ENCODE measurements around the gene HAAO. TPM values are rescaled to one million over a fixed set of nuclear protein-coding genes. Genes with fewer than 3 reads are reported as not detected.
A peak's percentile ranks its signal among the peaks of the same experiment; 100 is the strongest.

The HAAO gene
- total and polyA plus RNA-seq, 2 donors (not counting 1 experiment from before 2014, with no cell fraction given): 6.4 to 17.6 TPM

DNA sequence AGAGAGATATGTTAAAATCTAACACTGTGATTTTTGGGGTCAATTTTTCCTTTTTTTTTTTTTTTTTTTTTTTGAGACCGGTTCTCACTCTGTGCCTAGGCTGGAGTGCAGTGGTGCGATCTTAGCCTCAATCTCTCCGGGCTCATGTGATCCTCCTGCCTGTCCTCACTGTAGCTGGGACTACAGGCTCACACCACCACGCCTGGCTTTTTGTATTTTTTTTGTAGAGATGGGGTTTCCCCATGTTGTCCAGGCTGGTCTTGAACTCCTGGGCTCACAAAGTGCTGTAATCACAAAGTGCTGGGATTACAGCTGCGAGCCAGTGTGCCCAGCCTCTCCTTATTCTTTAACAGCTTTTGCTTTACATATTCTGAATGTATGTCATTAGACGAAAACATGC lies 2.9 kb upstream of the HAAO start:
- H3K9me3 ChIP-seq (ENCODE audit: control extremely low read depth in 1 of 3, control insufficient read depth in 2 of 3, insufficient read depth in 1 of 3, low read length in 2 of 3): no peaks in the 10 kb centered on the region
- intact Hi-C loops (cut with micrococcal nuclease): no loop called here
- H3K27me3 Mint-ChIP-seq: no peaks in the 10 kb centered on the region
- CTCF ChIA-PET: interaction anchor here (2.9 to 4.3 kb wide), 2 partner anchors 16 to 33 kb away, joined by 9 to 64 read pairs; no protein-coding TSS in a partner anchor
- H3K4me1 Mint-ChIP-seq: peaks cover 46% of the 10 kb centered on the region
- no peaks in the 10 kb centered on the region for H3K36me3 ChIP-seq (replicated peaks in 1 of 2; ENCODE audit: control extremely low read depth in 1 of 2, control insufficient read depth in 1 of 2, extremely low read depth in 1 of 2, insufficient read depth in 2 of 2, low read length in 1 of 2)
- H2AFZ ChIP-seq (ENCODE audit: insufficient read depth, low read depth, low read length, poor library complexity, severe bottlenecking): no peak overlapping the region
- peaks cover 22% of the 10 kb centered on the region for H3K79me2 ChIP-seq (ENCODE audit: control insufficient read depth, insufficient read depth, low read length)
- peak overlapping the region in 1 of 2 donors; percentile 69 for H3K27ac ChIP-seq (ENCODE audit: low read length in 2 of 2)
- TF ChIP-seq EZH2 (IDR thresholded peaks at IDR 0.05; ENCODE audit: borderline replicate concordance, insufficient read depth, low read depth, low read length, poor library complexity, severe bottlenecking): no peak
- TF ChIP-seq, protein P1, sequence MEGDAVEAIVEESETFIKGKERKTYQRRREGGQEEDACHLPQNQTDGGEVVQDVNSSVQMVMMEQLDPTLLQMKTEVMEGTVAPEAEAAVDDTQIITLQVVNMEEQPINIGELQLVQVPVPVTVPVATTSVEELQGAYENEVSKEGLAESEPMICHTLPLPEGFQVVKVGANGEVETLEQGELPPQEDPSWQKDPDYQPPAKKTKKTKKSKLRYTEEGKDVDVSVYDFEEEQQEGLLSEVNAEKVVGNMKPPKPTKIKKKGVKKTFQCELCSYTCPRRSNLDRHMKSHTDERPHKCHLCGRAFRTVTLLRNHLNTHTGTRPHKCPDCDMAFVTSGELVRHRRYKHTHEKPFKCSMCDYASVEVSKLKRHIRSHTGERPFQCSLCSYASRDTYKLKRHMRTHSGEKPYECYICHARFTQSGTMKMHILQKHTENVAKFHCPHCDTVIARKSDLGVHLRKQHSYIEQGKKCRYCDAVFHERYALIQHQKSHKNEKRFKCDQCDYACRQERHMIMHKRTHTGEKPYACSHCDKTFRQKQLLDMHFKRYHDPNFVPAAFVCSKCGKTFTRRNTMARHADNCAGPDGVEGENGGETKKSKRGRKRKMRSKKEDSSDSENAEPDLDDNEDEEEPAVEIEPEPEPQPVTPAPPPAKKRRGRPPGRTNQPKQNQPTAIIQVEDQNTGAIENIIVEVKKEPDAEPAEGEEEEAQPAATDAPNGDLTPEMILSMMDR (IDR thresholded peaks at IDR 0.05): no peak
- no peak for DNase-seq
- H4K20me1 ChIP-seq (ENCODE audit: control insufficient read depth, insufficient read depth, low read length, poor library complexity, severe bottlenecking): no peaks in the 10 kb centered on the region
- ATAC-seq (ENCODE audit: low read depth): no peak
- H3K9me3 Mint-ChIP-seq (ENCODE audit: insufficient read depth): no peaks in the 10 kb centered on the region
- no peak overlapping the region for H3K4me3 ChIP-seq (ENCODE audit: control extremely low read depth in 1 of 5, extremely low read depth in 1 of 5, insufficient read depth in 1 of 5, low read depth in 2 of 5, low read length in 4 of 5)
- peak overlapping the region; percentile 15 for H3K27ac Mint-ChIP-seq
- POLR2A ChIA-PET: interaction anchor here (6.5 kb wide), 1 partner anchor 15 kb away, joined by 82 read pairs; no protein-coding TSS in a partner anchor
- H3K9ac ChIP-seq (ENCODE audit: low read length): no peak overlapping the region
- peak overlapping the region; percentile 24 for H3K4me3 Mint-ChIP-seq
- H3K27me3 ChIP-seq (replicated peaks in 1 of 4; ENCODE audit: control extremely low read depth in 1 of 4, control insufficient read depth in 3 of 4, insufficient read depth in 4 of 4, low read length in 3 of 4): no peaks in the 10 kb centered on the region
- WGBS (ENCODE audit: insufficient coverage): 100% methylated on average over 2 of the region's 6 CpGs
- H3K4me2 ChIP-seq (replicated peaks; ENCODE audit: low read depth, low read length, poor library complexity, severe bottlenecking): no peak overlapping the region
- H3K4me1 ChIP-seq (ENCODE audit: control insufficient read depth in 2 of 2, insufficient read depth in 2 of 2, low read length in 2 of 2): peaks cover 18 to 37% of the 10 kb centered on the region in 2 donors

DNA sequence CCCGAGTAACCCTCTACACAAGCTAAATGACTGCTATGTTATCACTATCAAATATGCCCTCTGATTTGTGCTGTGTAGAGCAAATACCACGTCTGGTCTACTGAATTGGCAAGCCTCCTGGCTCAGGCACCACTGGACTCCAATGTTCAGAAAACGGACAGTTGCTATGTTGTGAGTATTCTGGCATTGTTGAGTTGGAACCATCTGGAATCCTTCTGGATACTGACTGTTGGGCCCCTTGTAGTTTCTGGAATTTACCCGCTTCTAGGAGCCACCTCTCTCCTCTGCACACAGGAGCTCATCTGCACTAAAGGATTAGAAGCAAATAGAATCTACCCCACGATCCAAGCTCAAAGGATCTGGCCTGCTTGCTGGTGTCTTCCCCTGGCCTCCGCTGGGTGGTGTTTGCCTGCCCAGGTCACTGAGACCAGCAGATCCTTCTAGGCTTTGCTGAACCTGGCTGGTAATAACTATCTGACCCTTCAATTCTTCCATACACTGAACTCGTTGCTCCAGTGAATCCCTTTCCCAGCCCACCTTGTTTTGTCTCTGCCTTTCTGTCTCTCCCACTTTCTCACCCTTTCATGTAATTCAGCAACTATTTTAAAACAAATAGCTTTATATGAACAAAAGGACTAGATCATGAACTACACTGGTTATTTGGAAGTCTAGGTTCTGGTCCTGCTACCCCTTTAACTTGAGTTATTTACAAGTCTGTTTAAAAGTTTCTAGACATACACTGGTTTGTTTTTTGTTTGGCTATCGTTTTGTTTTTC lies 2.1 kb upstream of the HAAO start:
- Histone ChIP-seq H3K79me2 (ENCODE audit: control insufficient read depth, insufficient read depth, low read length) (peaks cover 27% of the 10 kb centered on the region), H3K4me1 (ENCODE audit: control insufficient read depth in 2 of 2, insufficient read depth in 2 of 2, low read length in 2 of 2) (peaks cover 18 to 37% of the 10 kb centered on the region in 2 donors), H2AFZ (ENCODE audit: insufficient read depth, low read depth, low read length, poor library complexity, severe bottlenecking) (peak overlapping the region; percentile 92), H3K4me2 (replicated peaks; ENCODE audit: low read depth, low read length, poor library complexity, severe bottlenecking) (peak overlapping the region; percentile 90), H3K9me3 (ENCODE audit: control extremely low read depth in 1 of 3, control insufficient read depth in 2 of 3, insufficient read depth in 1 of 3, low read length in 2 of 3) (no peaks in the 10 kb centered on the region), H3K36me3 (replicated peaks in 1 of 2; ENCODE audit: control extremely low read depth in 1 of 2, control insufficient read depth in 1 of 2, extremely low read depth in 1 of 2, insufficient read depth in 2 of 2, low read length in 1 of 2) (no peaks in the 10 kb centered on the region), H3K27me3 (replicated peaks in 1 of 4; ENCODE audit: control extremely low read depth in 1 of 4, control insufficient read depth in 3 of 4, insufficient read depth in 4 of 4, low read length in 3 of 4) (no peaks in the 10 kb centered on the region), H3K4me3 (ENCODE audit: control extremely low read depth in 1 of 5, extremely low read depth in 1 of 5, insufficient read depth in 1 of 5, low read depth in 2 of 5, low read length in 4 of 5) (no peak overlapping the region), H3K27ac (ENCODE audit: low read length in 2 of 2) (peak overlapping the region in 1 of 2 donors; percentile 69), H3K9ac (ENCODE audit: low read length) (no peak overlapping the region), H4K20me1 (ENCODE audit: control insufficient read depth, insufficient read depth, low read length, poor library complexity, severe bottlenecking) (no peaks in the 10 kb centered on the region)
- 77% methylated on average over 5 of the region's 8 CpGs for WGBS (ENCODE audit: insufficient coverage)
- DNase-seq (no peak), ATAC-seq (ENCODE audit: low read depth) (no peak)
- H3K27me3 Mint-ChIP-seq: no peaks in the 10 kb centered on the region
- ChIA-PET CTCF (interaction anchor here (1.4 to 4.3 kb wide), 3 partner anchors 11 to 34 kb away, joined by 5 to 64 read pairs (median 9); no protein-coding TSS in a partner anchor), POLR2A (interaction anchor here (1.5 to 6.5 kb wide), 2 partner anchors 16 to 43 kb away, joined by 3 to 82 read pairs; no protein-coding TSS in a partner anchor)
- H3K9me3 Mint-ChIP-seq (ENCODE audit: insufficient read depth): no peaks in the 10 kb centered on the region
- peak overlapping the region; percentile 88 for H3K27ac Mint-ChIP-seq
- peak overlapping the region; percentile 87 for H3K4me3 Mint-ChIP-seq
- TF ChIP-seq, protein P1 (IDR thresholded peaks at IDR 0.05): no peak
- TF ChIP-seq EZH2 (IDR thresholded peaks at IDR 0.05; ENCODE audit: borderline replicate concordance, insufficient read depth, low read depth, low read length, poor library complexity, severe bottlenecking): no peak
- intact Hi-C loops (cut with micrococcal nuclease): loop anchor here (5.0 kb wide), 1 partner anchor 132 kb away; no protein-coding TSS in a partner anchor
- peaks cover 46% of the 10 kb centered on the region for H3K4me1 Mint-ChIP-seq

All from B cell (primary cell).